Neural crest cell (in vitro differentiated cells): ENCODE results near the gene SMCO2. TPM values are rescaled to one million over a fixed set of nuclear protein-coding genes. Genes with fewer than 3 reads are reported as not detected.
A peak's percentile ranks its signal among the peaks of the same experiment; 100 is the strongest.

ENCODE experiments used
- DNase-seq: peaks from one replicate; pipeline ENCODE4 v3.0.0; 2021; ENCODE audit warnings: low read depth, mixed read lengths, low spot score
- H3K27ac Mint-ChIP-seq: one replicate; pipeline ENCODE4 v1.8.0; 2021; ENCODE audit warnings: mild to moderate bottlenecking, mixed read lengths; ENCODE audit not compliant: unreplicated experiment
- H3K27me3 Mint-ChIP-seq: 2 replicates; pipeline ENCODE4 v1.8.0; 2021; ENCODE audit warnings: low read depth, mild to moderate bottlenecking, mixed read lengths
- H3K36me3 Mint-ChIP-seq: 2 replicates; pipeline ENCODE4 v1.8.0; 2021; ENCODE audit warnings: low read depth, mild to moderate bottlenecking, mixed read lengths
- H3K4me1 Mint-ChIP-seq: 2 replicates; pipeline ENCODE4 v1.8.0; 2021; ENCODE audit warnings: mixed read lengths
- H3K4me3 Mint-ChIP-seq: one replicate; pipeline ENCODE4 v1.8.0; 2021; ENCODE audit warnings: mild to moderate bottlenecking, mixed read lengths
- H3K9me3 Mint-ChIP-seq: 2 replicates; pipeline ENCODE4 v1.8.0; 2021; ENCODE audit warnings: mixed read lengths
- total RNA-seq: library from RNA; stranded (reverse); gene quantifications from 2 replicates; pipeline ENCODE4 v1.2.1, GENCODE V29; 2021
- TF ChIP-seq, protein P1 (sequence below): fragments of 200-600 bp; sonication (generic); conservative IDR thresholded peaks from 2 replicates; pipeline ENCODE4 v1.5.0; 2021; ENCODE audit warnings: antibody characterized with exemption, mild to moderate bottlenecking

SMCO2 gene
- total RNA-seq, 1 donor from 2014 or later: not detected

DNA sequence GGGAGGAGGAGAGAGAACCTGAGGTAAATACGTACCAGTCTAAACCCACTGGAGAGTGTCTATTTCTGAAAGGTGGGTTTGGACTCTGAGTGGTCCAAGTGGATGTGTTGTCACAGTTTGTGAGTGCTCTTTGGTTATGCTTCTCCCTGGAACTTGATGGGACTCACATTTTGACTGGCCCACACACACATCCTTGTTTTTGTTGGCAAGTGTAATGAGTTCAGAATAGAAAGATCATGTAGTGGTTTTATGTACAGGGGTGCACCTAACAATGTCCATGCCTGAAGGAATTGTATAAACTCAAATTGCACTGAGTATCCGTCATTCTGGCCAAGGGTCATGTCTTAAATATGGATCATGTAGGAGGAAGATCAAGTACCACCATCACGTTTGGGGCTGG, 82.3 kb downstream of the SMCO2 start:
- peaks cover 31% of the 10 kb centered on the region for H3K4me1 Mint-ChIP-seq
- TF ChIP-seq, protein P1, sequence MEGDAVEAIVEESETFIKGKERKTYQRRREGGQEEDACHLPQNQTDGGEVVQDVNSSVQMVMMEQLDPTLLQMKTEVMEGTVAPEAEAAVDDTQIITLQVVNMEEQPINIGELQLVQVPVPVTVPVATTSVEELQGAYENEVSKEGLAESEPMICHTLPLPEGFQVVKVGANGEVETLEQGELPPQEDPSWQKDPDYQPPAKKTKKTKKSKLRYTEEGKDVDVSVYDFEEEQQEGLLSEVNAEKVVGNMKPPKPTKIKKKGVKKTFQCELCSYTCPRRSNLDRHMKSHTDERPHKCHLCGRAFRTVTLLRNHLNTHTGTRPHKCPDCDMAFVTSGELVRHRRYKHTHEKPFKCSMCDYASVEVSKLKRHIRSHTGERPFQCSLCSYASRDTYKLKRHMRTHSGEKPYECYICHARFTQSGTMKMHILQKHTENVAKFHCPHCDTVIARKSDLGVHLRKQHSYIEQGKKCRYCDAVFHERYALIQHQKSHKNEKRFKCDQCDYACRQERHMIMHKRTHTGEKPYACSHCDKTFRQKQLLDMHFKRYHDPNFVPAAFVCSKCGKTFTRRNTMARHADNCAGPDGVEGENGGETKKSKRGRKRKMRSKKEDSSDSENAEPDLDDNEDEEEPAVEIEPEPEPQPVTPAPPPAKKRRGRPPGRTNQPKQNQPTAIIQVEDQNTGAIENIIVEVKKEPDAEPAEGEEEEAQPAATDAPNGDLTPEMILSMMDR: no peak
- H3K27ac Mint-ChIP-seq: no peak overlapping the region
- no peaks in the 10 kb centered on the region for H3K9me3 Mint-ChIP-seq
- H3K4me3 Mint-ChIP-seq: no peak overlapping the region
- H3K27me3 Mint-ChIP-seq: no peaks in the 10 kb centered on the region
- no peak for DNase-seq
- peaks cover under 1% of the 10 kb centered on the region for H3K36me3 Mint-ChIP-seq

DNA sequence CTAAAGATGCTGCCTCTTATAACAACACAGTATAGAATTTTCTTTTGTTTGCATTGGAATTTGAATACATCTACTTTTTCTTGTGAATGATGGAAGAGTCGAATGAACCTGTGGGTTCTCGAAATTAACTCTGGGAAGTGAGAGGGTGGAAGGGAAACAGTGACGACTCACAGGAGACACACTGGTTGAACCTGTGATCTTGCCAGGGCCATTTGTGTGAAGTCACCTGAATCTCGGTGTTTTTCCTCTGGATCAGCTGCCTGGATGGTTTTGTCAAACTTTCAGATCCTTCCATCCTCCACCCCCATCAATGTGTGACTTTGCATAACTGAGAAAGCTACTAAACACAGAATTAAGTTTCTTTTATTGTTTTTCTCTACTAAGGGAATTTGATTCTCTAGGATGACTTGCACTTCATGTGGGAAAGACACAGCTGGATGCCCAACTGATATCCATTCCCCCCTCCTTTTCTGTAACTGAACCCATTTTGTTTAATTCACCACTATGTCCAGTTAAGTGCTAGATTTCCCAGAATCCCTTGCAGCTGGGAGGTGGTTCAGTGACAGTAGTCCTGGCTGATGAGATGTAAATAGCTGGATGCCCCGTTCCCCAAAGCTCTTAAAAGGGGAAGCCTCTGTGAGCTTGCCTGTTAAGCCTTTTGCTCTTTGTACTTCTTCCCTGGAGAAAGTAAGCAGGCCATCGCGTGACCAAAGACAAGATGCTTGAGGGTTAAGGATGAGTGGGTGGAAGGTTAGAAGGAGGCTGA, 83.8 kb downstream of the SMCO2 start:
- Mint-ChIP-seq H3K9me3 (no peaks in the 10 kb centered on the region), H3K4me3 (peak overlapping the region; percentile 14), H3K4me1 (peaks cover 33% of the 10 kb centered on the region), H3K27ac (no peak overlapping the region), H3K27me3 (no peaks in the 10 kb centered on the region), H3K36me3 (peaks cover 6% of the 10 kb centered on the region)
- DNase-seq: no peak
- TF ChIP-seq, protein P1: no peak

- Mint-ChIP-seq H3K36me3 (peaks cover 19% of the 10 kb centered on the region), H3K4me3 (no peak overlapping the region), H3K4me1 (peaks cover 23% of the 10 kb centered on the region), H3K27me3 (no peaks in the 10 kb centered on the region), H3K9me3 (peaks cover 4% of the 10 kb centered on the region), H3K27ac (no peak overlapping the region)
- no peak for DNase-seq
- TF ChIP-seq, protein P1: no peak
Observed at GRCh38 chr12:27531896-27532295, 85.4 kb downstream of the SMCO2 start.

GRCh38 chr12:27534060-27534764, 87.7 kb downstream of the SMCO2 start:
- H3K36me3 Mint-ChIP-seq: peaks cover 20% of the 10 kb centered on the region
- TF ChIP-seq, protein P1: no peak
- peaks cover 23% of the 10 kb centered on the region for H3K4me1 Mint-ChIP-seq
- no peak overlapping the region for H3K4me3 Mint-ChIP-seq
- peak overlapping the region; percentile 7 for H3K27ac Mint-ChIP-seq
- H3K9me3 Mint-ChIP-seq: peaks cover 4% of the 10 kb centered on the region
- H3K27me3 Mint-ChIP-seq: no peaks in the 10 kb centered on the region
- DNase-seq: no peak

- no peak for DNase-seq
- TF ChIP-seq, protein P1: no peak
- Mint-ChIP-seq H3K4me3 (no peak overlapping the region), H3K27me3 (no peaks in the 10 kb centered on the region), H3K9me3 (peaks cover 4% of the 10 kb centered on the region), H3K36me3 (peaks cover 20% of the 10 kb centered on the region), H3K4me1 (peaks cover 23% of the 10 kb centered on the region), H3K27ac (no peak overlapping the region)
Observed at GRCh38 chr12:27534765-27535161, 88.2 kb downstream of the SMCO2 start.
